HG02943 (cell line): Measurements from ENCODE around the gene TKFC.
A peak's percentile ranks its signal among the peaks of the same experiment; 100 is the strongest.

Experiments
- ATAC-seq: cut with Tn5 transposase; IDR thresholded peaks from one replicate; pipeline ENCODE4 v1.9.1; 2021; ENCODE audit warnings: mild to moderate bottlenecking, low read depth, moderate library complexity; ENCODE audit not compliant: unreplicated experiment

The TKFC gene

DNA sequence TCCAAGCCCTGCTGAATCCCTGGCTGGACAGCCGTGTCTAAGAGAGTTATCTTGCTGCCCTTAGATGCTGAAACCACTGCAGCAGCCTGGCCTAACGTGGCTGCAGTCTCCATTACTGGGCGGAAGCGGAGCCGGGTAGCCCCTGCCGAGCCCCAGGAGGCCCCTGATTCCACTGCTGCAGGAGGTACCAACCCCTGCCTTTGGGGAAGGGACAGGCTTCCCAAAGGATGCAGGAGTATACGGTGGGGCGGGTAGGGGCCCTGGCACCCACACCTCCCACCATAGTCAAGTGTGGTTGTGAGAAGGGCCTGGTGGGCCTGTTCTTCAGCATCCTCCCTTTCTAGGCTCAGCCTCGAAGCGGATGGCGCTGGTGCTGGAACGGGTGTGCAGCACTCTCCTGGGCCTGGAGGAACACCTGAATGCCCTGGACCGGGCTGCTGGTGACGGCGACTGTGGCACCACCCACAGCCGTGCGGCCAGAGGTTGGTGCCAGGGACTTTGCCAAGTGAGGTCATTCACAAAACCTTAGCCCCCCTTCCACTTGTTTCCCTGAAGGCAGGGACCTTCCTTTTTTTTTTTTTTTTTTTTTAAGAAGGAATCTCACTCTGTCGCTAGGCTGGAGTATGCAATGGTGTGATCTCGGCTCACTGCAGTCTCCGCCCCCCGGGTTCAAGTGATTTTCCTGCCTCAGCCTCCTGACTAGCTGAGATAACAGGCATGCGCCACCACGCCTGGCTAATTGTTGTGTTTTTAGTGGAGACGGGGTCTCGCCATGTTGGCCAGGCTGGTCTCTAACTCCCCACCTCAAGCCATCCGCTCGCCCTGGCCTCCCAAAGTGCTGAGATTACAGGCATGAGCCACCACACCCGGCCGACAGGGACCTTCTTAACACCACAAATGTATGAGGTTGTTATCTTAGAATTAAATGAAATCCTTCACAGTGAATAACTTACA is 11.0 kb downstream of the TKFC start:
- no peak for ATAC-seq

DNA sequence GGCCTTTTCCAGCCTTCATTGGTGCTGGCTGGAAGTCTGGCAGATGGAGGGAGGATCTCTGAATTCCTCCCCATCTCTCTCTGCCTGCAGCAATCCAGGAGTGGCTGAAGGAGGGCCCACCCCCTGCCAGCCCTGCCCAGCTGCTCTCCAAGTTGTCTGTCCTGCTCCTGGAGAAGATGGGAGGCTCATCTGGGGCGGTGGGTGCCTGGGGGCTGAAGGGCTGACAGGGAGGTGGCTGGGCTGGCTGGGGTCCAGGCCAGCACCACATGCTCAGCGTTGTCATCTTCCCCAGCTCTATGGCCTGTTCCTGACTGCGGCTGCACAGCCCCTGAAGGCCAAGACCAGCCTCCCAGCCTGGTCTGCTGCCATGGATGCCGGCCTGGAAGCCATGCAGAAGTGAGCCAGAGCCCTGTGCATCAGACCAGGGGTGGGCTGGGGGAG is 12.2 kb downstream of the TKFC start:
- no peak for ATAC-seq

DNA sequence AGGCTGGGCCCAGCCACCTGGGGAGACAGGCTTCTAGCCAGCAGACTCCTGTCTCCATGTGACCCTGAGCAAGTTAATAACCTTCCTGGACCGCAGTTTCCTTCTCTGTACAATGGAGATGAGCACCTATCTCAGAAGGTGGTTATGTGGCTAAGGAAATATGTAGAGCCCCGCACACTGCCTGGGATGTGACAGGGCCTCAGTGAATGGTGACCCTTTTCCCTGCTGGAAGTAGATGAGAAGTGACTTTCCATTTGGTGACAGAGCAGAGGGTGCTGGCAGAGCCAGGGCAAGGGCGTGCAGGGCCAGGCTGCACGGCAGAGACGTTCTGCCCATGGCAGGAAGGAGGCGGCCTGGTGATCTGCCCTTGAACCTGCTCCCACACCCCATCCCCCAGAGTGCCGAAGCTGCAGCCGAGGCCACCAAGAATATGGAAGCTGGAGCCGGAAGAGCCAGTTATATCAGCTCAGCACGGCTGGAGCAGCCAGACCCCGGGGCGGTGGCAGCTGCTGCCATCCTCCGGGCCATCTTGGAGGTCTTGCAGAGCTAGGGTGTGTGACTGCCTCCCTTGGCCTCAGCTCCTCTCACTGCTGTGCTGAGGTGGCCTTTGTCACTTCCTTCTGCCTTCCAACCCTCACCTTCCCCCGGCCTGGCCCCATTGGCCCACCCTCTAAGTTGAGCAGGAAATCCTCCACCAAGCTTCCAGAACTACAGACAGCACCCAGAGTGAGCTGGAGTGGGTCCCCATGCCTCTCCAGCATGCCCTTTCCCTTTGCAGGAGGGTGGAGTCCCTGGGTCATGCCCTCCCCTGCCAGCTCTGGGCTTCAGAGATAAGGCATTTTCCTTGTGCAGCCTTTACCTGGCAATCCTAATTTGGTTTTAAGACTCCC is 13.2 kb downstream of the TKFC start:
- no peak for ATAC-seq

DNA sequence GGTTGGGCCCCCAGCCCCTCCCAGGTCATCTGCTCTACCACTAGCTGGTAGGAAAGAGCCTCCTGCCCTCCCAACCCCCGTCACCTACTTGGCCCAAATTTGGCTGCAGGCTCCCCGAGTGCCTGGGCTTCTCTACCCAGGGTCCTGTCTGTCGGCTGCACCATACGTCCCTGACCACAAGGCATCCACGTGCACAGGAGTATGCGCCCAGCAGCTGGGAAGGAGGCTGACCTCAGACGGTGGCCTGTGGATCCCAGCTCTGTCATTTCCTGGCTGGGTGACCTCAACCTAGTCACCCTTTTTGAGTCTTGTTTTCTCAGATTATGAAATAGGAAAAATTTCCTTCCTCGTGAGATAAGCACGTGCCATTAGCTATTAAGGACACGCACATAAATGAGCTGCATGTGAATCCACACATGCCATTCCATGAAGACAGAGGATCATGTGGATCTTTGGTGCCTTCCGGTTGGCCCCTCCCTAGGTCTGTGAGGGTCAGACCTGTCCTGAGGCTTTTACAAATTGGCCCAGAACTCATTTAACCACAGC is 15.0 kb downstream of the TKFC start:
- no peak for ATAC-seq

DNA sequence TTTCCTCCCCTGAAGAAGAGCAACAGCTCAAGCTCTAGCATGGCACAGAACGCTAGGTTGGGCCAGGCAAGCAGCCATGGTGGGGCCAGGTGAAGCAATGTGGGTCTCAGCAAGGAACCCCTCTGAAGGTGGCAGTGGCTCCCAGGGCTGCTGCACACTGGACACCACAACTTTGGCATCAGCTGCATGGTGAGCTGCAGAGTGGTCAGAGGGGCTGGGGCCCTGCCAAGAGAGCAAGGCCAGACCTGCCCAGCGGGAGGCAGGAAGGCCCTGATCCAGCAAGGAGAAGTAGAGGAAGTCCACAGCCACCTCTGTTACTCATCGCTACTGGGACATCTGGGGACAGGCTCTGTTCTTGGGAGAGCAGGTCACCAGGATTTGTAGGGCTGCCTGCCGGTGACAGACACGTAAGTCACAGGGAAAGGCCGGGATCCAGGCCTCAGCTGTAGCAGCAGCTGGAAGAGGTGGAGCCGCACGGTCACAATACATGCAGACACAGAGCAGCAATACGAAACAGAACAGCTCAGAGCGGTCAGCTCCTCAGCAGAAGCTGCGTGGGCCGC is 16.2 kb downstream of the TKFC start:
- ATAC-seq = no peak

DNA sequence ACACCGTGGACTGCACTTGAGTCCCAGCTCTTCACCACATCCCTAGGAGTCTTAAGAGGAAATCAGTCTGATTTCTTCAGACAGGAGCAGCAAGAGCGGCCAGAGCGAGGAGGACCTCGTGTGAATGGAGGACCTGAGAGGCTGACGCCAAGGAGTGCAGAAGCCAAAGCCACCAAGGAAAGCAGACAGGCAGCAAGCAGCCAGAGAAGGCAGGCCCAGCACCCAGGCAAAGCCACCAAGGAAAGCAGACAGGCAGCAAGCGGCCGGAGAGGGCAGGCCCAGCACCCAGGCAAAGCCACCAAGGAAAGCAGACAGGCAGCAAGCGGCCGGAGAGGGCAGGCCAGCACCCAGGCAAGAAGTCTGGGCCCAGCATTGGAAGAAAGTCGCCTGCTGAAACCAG is 16.9 kb downstream of the TKFC start:
- no peak for ATAC-seq

DNA sequence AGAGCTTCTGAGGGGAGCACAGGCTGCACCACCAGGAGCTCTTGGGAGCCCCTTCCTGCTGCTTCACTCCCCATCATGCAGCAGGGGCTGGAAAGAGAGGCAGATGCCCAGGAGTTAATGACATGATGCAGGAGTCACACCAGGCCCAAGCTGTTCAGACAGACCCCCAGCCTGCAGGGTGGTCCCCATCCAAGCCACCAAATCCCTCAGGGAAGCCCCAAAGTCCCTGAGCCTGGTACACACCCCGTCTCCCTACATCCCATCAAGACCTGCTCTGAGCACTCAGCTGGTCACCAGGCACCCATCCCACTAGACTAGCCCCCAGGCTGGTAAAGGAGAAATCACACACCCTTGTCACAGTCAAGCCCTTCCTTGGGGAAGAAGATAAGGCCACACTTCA is 17.3 kb downstream of the TKFC start:
- ATAC-seq = no peak

DNA sequence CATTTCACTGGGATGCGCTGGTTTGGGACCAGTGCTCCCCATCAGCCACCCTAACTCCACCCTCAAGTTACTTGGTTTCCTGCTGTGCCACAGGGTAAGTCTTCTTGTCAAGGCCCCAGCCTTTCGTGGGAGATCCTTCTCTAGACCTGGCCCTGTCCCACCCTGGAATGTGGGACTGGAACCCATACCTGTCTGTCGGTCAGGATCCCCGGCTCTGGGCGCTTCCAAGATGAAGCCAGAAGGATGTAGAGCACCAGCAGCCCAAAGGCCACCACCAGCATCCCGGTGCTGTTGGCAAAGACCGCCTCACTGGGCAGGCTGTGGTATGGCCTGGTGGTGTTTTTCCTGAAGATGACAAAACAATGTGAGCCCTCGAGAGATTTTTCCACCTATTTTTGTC is 17.8 kb downstream of the TKFC start:
- no peak for ATAC-seq

DNA sequence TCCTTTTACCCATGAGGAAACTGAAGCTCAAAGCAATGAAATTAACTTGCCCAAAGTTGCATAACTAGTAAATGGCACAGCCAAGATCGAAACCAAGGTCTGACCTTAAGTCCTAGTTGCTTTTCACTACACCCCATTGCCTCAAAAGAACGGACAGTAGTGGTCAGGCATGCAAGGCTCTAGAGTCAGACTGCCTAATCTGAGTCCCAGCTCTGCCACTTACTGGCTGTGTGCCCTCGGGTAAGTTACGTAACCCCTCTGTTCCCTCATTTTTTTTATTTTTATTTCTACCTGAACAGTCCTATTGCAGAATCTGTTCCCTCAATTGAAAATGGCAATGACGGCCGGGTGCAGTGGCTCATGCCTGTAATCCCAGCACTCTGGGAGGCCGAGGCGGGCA is 19.0 kb downstream of the TKFC start:
- no peak for ATAC-seq

DNA sequence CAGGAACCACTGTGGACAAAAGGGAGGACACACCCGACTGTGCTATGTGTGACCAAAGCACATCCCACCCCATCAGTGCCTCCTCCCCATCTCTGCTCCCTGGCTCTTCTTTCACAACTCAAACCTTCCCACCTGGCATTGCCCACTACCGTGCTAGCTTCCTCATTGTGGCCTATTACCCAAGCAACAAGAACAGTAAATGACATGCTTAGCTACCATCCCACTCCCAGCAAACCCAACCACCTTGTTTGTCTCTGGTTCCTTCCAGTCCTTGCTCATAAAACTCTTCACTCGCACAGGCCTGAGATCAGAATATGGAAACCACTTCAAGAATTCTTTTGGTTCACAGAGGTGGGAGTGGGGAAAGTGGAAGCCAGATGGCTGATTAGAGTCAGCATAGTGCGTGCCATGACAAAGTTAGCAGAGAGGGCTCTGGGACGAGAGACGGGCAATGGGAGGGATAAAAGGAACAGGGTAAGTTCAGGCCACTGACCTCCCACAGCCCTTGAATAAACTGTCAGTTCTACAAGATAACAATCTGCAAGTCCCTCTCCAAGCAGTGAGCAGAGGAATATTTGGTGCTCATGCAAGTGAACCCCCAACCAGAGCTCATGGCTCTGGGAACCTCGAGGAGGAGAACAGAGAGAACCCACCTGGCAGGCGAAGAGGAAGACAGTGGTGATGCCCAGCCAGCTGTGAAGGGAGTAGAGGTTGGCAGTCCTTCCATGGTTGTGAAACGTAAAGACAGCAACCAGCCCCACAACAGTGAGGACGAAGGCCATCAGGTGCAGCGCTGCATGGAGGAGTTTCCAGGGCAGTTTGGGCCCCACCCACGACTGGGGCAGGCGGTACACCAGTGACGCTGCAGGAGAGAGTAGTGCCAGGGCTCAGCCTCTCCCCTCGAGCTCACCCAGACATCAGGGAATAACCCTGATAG is 20.4 kb downstream of the TKFC start:
- no peak for ATAC-seq

DNA sequence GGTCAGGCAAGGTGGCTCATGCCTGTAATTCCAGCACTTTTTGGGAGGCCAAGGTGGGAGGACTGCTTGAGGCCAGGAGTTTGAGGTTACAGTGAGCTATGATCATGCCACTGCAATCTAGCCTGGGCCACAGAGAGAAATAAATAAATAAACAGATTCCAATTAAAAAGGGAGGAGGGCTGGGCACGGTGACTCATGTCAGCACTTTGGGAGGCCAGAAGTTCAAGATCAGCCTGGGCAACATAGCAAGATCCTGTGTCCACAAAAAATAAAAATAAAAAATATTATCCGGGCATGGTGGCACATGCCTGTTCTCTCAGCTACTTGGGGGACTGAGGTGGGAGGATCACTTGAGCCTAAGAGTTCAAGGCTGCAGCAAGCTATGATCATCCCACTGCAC is 21.2 kb downstream of the TKFC start:
- ATAC-seq = no peak

DNA sequence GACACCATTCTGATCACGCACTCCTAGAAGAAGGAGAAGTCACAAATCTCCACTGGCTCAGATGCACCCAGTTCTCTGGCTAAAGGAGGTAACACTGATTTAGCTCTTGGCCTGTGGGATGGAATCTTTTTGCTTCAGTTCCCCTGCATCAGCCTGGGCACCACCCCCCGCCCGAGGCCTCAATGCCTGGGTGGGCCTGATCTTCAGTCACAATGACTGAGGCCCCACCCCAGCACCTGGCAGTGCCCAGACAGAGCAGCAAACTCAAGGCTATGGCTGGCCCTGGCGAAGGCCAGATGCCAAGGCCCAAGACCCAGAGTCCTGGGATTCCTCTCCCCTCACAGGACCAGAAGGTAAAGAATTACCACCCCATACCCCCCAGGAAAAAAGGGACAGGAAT is 23.7 kb downstream of the TKFC start:
- no peak for ATAC-seq

DNA sequence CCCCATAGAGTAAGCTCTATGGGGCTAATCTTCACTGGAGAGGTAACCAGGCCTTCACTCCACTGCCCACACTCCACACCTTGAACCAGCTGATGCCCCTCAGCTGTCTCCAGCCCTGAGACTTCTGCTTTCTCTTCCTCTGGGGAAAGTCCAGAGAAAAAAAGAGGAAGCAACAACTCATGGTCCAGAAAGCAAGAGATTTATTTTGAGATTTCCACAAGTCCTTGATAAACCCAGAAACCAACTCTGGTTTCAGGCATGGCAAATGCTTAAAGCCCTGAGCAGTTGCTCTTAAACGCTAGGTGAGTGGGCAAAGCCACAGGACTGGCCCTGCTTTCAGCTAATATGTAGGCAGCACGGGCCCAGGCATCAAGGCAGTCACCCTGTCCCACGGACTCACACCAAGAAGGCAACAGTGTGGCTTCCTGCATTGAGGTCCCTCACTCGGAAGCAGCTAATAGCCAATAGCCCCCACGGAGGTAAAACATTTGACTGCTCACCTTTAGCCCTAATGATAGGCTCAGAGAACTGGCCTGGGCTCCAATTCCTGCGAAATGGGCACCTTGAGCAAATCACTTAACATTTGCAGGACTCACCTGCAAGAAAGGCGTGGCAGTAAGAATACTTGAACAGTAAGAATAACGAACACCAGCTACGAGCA is 24.3 kb downstream of the TKFC start:
- peak; percentile 40 for ATAC-seq

DNA sequence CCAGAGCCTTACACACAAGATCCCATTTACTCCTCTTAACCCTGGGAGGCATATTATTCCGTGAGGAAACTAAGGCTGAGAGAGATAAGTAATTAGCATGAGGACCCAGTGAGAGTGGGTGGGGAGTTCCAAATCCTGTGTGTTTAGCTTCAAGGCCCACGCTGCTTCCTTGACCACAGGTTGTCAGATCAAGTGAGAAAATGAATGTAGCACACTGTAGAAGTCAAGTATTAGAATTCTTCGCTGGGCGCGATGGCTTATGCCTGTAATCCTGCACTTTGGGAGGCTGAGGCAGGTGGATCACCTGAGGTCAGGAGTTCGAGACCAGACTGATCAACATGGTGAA is 24.8 kb downstream of the TKFC start:
- ATAC-seq = no peak

DNA sequence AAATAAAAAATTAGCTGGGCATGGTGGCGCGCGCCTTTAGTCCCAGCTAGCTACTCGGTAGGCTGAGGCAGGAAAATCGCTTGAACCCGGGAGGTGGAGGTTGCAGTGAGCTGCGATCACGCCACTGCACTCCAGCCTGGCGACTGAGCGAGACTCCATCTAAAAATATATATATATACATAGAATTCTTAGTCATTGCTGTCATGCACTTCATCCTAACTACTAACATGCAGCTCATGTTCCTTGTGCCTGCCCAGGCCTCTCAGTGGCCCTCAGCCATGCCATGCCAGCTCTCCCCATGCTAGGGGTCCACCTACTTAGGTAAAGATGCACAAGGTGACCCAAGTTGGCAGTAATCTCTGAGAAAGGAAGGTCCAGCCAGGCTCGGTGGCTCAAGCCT is 25.5 kb downstream of the TKFC start:
- no peak for ATAC-seq

DNA sequence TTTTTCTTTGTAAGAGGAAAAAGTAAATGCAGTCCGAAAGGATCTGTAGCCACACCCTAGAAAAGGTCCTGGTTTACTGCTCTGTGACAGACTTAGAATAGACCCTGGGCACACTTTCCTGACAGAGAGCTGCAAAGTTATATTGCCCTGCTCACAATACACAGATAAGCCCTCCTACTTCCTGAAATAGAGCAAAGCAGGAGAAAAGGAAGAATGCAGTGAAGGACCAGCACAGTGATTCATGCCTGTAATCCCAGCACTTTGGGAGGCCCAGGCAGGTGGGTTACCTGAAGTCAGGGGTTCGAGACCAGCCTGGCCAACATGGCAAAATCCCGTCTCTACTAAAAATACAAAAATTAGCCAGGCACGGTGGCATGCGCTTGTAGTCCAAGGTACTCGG is 26.5 kb downstream of the TKFC start:
- ATAC-seq = no peak

DNA sequence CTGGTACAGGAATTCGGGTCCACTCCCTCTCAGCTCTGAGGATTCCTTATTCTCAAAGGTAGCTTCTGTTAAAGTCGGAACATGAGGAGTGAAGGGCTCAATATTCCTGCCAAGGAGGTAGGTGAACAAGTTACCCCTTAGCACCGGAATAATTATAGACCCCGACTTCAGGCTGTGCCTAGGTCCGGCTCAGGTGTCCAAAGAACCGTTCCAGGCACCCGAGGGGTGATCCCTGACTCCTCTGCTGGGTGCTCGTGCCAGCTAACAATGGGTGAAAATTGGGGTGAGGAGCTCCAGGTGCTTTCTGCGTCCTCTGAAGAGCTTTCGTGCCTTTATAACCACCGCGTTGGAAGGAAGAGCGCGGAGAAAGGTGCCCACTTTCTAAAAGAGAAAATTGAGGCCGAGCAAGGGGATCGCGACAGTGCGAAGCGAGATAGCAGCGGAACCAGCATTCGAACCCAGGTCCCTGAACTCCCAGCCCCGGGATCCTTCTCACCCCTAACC is 28.3 kb downstream of the TKFC start:
- ATAC-seq = no peak

DNA sequence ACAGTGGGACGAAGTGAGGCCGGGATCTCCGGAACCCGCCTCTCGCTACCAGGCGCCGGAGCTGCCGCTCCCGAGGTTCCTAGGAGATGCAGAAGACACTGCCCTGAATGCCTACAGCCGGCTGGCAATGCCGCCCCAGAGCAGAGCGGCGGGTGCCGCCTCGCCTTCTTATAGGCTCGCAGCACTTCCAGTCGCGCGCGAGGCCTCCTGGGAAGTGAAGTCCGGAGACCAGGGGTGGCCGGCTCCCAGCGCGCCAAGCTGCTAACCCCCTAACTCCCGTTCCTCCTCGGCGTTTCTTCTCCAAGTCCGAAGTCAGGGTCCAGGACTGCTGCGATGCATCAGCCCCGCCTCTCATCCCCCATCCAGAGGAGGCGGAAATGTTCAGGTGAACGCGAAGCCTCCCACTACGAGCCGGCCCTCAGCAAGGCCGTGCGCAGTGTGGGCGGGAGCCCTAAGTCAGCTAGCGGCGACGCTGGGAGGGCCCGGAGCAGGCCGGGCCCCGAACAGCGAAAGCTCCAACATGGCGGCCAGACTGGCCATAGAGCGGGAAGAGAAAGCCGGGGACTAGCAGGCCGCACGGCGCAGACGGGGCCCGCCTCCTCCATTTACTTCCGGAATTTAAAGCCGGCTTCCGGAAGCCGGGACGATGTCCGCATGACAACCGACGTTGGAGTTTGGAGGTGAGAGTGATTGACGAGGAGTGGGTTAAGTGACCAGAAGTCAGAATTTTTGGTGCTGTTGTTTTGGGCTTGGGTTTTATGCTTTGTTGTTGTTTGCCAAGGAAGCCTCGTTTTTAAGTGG is 28.9 kb downstream of the TKFC start, which contains the start of the genes CYB561A3 and TMEM138:
TSS of gene CYB561A3 (minus strand) at position 142 of the 801 bp plus-strand sequence. CDS start 5,169 bp downstream, outside the sequence.
TSS of gene TMEM138 (plus strand) at position 634 of the 801 bp plus-strand sequence. CDS start 2,017 bp downstream, outside the sequence.
- peak; percentile 88 for ATAC-seq
